Esophagus squamous epithelium (tissue), 5 donors: ENCODE data around the gene TMPRSS15. TPM values are rescaled to one million over a fixed set of nuclear protein-coding genes. Genes with fewer than 3 reads are reported as not detected.

Source experiments
- DNase-seq: peaks from one replicate; lab custom pipeline; 2025; lab: John Stamatoyannopoulos, UW
- H3K27ac ChIP-seq, 4 donors: fragments of 200-600 bp; sonication (generic); one replicate each; pipeline ENCODE4 v1.5.1; 2016 to 2019; ENCODE audit warnings: mild to moderate bottlenecking in 1 of 4
- H3K27me3 ChIP-seq, 4 donors: fragments of 200-600 bp; sonication (generic); 1 replicate in 3 of 4; 2 replicates in 1 of 4; pipeline versions ENCODE4 v1.5.1 to v1.6.0; 2017 to 2021; ENCODE audit warnings: antibody characterized with exemption in 1 of 4
- H3K36me3 ChIP-seq, 3 donors: fragments of 200-600 bp; sonication (generic); one replicate each; pipeline ENCODE4 v1.5.1; 2016 to 2019
- H3K4me1 ChIP-seq, 3 donors: fragments of 200-600 bp; sonication (generic); one replicate each; pipeline ENCODE4 v1.5.1; 2017 to 2019
- H3K4me3 ChIP-seq, 4 donors: fragments of 200-600 bp; sonication (generic); 1 replicate in 3 of 4; 2 replicates in 1 of 4; pipeline ENCODE4 v1.5.1; 2016 to 2019; ENCODE audit warnings: mild to moderate bottlenecking in 2 of 4, moderate library complexity in 1 of 4
- H3K9me3 ChIP-seq, 3 donors: fragments of 200-600 bp; sonication (generic); one replicate each; pipeline ENCODE4 v1.5.1; 2016 to 2019
- POLR2A ChIP-seq, 4 donors: fragments of 450-650 bp; IDR thresholded peaks; one replicate each; pipeline ENCODE4 v1.6.1; 2017; ENCODE audit warnings: antibody characterized with exemption in 4 of 4, mild to moderate bottlenecking in 4 of 4, moderate library complexity in 3 of 4
- WGBS, 2 donors: methylation state at CpG; one replicate each; pipeline ENCODE4 v1.1.5; 2018; 5-methylcytosine and 5-hydroxymethylcytosine counted together
- intact Hi-C: fragments of 100-400 bp; cut with DNase I; formaldehyde crosslinking; loops from one replicate; pipeline ENCODE4 v1.15.0; 2022
- total RNA-seq, 4 donors: library from RNA; depleted of rRNA; stranded (reverse); fragments of >200 nt; gene quantifications; one replicate each; pipeline ENCODE4 v1.1.0, GENCODE V29; 2016
- TF ChIP-seq, protein P1 (sequence below), 6 experiments: fragments of 450-650 bp in 4 of 6; fragments of 200-600 bp in 2 of 6; sonication (generic) in 2 of 6; IDR thresholded peaks; one replicate each; pipeline ENCODE4 v1.5.1; 2016 to 2019; ENCODE audit warnings: antibody characterized with exemption in 6 of 6, mild to moderate bottlenecking in 4 of 6, moderate library complexity in 4 of 6
- donor health status: DM: yes; HTN: yes; CAD: no.

Gene TMPRSS15
- total RNA-seq, 4 donors from 2014 or later = not detected

- TF ChIP-seq, protein P1, sequence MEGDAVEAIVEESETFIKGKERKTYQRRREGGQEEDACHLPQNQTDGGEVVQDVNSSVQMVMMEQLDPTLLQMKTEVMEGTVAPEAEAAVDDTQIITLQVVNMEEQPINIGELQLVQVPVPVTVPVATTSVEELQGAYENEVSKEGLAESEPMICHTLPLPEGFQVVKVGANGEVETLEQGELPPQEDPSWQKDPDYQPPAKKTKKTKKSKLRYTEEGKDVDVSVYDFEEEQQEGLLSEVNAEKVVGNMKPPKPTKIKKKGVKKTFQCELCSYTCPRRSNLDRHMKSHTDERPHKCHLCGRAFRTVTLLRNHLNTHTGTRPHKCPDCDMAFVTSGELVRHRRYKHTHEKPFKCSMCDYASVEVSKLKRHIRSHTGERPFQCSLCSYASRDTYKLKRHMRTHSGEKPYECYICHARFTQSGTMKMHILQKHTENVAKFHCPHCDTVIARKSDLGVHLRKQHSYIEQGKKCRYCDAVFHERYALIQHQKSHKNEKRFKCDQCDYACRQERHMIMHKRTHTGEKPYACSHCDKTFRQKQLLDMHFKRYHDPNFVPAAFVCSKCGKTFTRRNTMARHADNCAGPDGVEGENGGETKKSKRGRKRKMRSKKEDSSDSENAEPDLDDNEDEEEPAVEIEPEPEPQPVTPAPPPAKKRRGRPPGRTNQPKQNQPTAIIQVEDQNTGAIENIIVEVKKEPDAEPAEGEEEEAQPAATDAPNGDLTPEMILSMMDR (IDR thresholded peaks at IDR 0.05) = no peak
- no peak for TF ChIP-seq POLR2A (IDR thresholded peaks at IDR 0.05)
- Histone ChIP-seq H3K27me3 (no peaks in the 10 kb centered on the region), H3K4me3 (no peak overlapping the region), H3K9me3 (no peaks in the 10 kb centered on the region), H3K4me1 (no peaks in the 10 kb centered on the region), H3K36me3 (no peaks in the 10 kb centered on the region), H3K27ac (no peak overlapping the region)
- 72 to 76% methylated on average over 2 of the region's 2 CpGs for whole genome bisulfite sequencing, 2 donors
- intact Hi-C loops = no loop called here
- no peak for DNase-seq
Measured at GRCh38 chr21:18430341-18430740, 26.8 kb upstream of the TMPRSS15 start.

DNA sequence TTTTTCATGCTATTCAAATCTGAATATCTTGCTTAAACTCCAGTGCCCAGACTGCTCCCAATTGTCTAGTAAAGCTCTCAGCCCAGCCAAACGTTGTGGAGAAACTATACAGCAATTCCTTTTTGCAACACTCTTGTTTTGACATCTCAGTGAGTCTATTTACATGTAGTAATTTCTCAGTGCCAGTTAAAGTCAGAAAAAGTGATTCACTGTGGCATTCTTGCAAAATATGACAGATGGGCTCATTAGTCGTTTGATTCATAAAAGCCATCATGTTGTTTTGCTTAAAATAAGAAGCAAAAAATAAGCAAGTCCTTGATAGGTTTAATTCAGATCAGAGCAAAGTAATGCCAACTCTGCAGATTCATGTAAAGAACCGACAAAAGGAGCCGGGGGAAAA, 20.7 kb upstream of the TMPRSS15 start:
- Histone ChIP-seq H3K4me3 (no peak overlapping the region), H3K36me3 (no peaks in the 10 kb centered on the region), H3K27ac (no peak overlapping the region), H3K4me1 (no peaks in the 10 kb centered on the region), H3K9me3 (no peaks in the 10 kb centered on the region), H3K27me3 (no peaks in the 10 kb centered on the region)
- no peak for DNase-seq
- WGBS, 2 donors = 23 to 36% methylated on average over 4 of the region's 4 CpGs
- intact Hi-C loops = no loop called here
- TF ChIP-seq POLR2A (IDR thresholded peaks at IDR 0.05) = no peak
- TF ChIP-seq, protein P1 (IDR thresholded peaks at IDR 0.05) = no peak

- 50 to 51% methylated on average over 3 of the region's 3 CpGs for WGBS, 2 donors
- no peaks in the 10 kb centered on the region for H3K36me3 ChIP-seq
- no peak for TF ChIP-seq POLR2A (IDR thresholded peaks at IDR 0.05)
- TF ChIP-seq, protein P1 (IDR thresholded peaks at IDR 0.05) = no peak
- no peak overlapping the region for H3K27ac ChIP-seq
- no peaks in the 10 kb centered on the region for H3K4me1 ChIP-seq
- no peak for DNase-seq
- intact Hi-C loops = no loop called here
- no peak overlapping the region for H3K4me3 ChIP-seq
- H3K27me3 ChIP-seq = no peaks in the 10 kb centered on the region
- no peaks in the 10 kb centered on the region for H3K9me3 ChIP-seq
Measured at GRCh38 chr21:18417141-18417790, 13.7 kb upstream of the TMPRSS15 start.

GRCh38 chr21:18411565-18411964, 8.0 kb upstream of the TMPRSS15 start:
- intact Hi-C loops = no loop called here
- TF ChIP-seq, protein P1 (IDR thresholded peaks at IDR 0.05) = no peak
- no peak for TF ChIP-seq POLR2A (IDR thresholded peaks at IDR 0.05)
- DNase-seq = no peak
- 9 to 18% methylated on average over 5 of the region's 5 CpGs for WGBS, 2 donors
- H3K27me3 ChIP-seq = no peaks in the 10 kb centered on the region
- no peak overlapping the region for H3K27ac ChIP-seq
- no peaks in the 10 kb centered on the region for H3K36me3 ChIP-seq
- no peak overlapping the region for H3K4me3 ChIP-seq
- H3K4me1 ChIP-seq = no peaks in the 10 kb centered on the region
- no peaks in the 10 kb centered on the region for H3K9me3 ChIP-seq

GRCh38 chr21:18409579-18409978, 6.0 kb upstream of the TMPRSS15 start:
- Histone ChIP-seq H3K9me3 (no peaks in the 10 kb centered on the region), H3K4me1 (no peaks in the 10 kb centered on the region), H3K27me3 (no peaks in the 10 kb centered on the region), H3K36me3 (no peaks in the 10 kb centered on the region), H3K4me3 (no peak overlapping the region), H3K27ac (no peak overlapping the region)
- no peak for TF ChIP-seq POLR2A (IDR thresholded peaks at IDR 0.05)
- TF ChIP-seq, protein P1 (IDR thresholded peaks at IDR 0.05) = no peak
- DNase-seq = no peak
- intact Hi-C loops = no loop called here
- 90 to 100% methylated on average over 1 of the region's 1 CpG for whole genome bisulfite sequencing, 2 donors
